ENCODE measurements around the gene ENO2.
A peak's percentile ranks its signal among the peaks of the same experiment; 100 is the strongest.

Gene ENO2

GRCh38 chr12:6936636-6937480 is 22.5 kb downstream of the ENO2 start:
- no peak for DNase-seq

GRCh38 chr12:6937481-6938352 is 23.3 kb downstream of the ENO2 start:
- peak; percentile 65 for DNase-seq

GRCh38 chr12:6938353-6939190 is 24.2 kb downstream of the ENO2 start:
- DNase-seq = no peak

GRCh38 chr12:6939191-6939540 is 24.8 kb downstream of the ENO2 start:
- DNase-seq = no peak

DNA sequence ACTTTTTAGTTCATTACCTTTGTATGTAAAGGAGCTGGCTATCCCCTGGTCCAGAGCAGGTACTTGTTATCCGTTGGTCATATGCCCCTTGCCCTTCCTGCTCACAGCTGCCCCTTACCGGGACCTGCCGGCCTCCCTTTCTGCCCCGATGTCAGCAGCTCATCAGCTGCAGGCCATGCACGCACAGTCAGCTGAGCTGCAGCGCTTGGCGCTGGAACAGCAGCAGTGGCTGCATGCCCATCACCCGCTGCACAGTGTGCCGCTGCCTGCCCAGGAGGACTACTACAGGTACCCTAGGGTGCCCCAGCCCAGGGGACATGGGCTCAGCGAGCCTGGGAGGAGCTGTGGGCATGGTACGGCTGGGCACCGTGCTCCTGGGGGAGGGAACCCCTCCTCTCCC is 26.9 kb downstream of the ENO2 start:
- DNase-seq = no peak

- DNase-seq = no peak
Observed at GRCh38 chr12:6941782-6942181, 27.4 kb downstream of the ENO2 start.

- no peak for DNase-seq
Observed at GRCh38 chr12:6942331-6942665, 27.9 kb downstream of the ENO2 start.

GRCh38 chr12:6943389-6943721 is 29.0 kb downstream of the ENO2 start:
- DNase-seq = peak; percentile 91

DNA sequence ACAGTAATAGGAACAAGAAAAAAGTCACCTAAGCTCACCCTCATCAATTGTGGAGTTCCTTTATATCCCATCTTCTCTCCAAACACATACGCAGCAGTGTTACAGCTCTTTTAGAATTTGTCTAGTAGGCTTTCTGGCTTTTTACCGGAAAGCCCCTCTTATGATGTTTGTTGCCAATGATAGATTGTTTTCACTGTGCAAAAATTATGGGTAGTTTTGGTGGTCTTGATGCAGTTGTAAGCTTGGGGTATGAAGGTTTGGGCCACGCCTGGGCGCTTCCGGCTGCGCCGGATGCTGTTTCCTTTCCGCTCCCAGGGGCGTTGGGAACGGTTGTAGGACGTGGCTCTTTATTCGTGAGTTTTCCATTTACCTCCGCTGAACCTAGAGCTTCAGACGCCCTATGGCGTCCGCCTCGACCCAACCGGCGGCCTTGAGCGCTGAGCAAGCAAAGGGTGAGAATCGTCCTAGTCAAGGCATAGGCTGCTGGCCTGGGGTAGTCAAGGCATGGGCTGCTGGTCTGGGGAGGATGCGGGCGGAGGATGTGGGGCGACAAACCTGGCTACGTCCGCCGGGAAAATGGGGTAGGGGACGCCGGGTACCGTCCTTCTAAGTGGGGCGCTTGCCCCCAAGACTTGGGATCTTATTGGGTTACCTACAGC is 29.5 kb downstream of the ENO2 start, which contains the start of the genes C12orf57 and RNU7-1:
Gene C12orf57 (plus strand): TSS at position 301 of the 659 bp plus-strand sequence. CDS start 100 bp downstream, at position 401.
Gene RNU7-1 (plus strand): TSS at position 95 of the 659 bp plus-strand sequence.
- DNase-seq = peak; percentile 95

DNA sequence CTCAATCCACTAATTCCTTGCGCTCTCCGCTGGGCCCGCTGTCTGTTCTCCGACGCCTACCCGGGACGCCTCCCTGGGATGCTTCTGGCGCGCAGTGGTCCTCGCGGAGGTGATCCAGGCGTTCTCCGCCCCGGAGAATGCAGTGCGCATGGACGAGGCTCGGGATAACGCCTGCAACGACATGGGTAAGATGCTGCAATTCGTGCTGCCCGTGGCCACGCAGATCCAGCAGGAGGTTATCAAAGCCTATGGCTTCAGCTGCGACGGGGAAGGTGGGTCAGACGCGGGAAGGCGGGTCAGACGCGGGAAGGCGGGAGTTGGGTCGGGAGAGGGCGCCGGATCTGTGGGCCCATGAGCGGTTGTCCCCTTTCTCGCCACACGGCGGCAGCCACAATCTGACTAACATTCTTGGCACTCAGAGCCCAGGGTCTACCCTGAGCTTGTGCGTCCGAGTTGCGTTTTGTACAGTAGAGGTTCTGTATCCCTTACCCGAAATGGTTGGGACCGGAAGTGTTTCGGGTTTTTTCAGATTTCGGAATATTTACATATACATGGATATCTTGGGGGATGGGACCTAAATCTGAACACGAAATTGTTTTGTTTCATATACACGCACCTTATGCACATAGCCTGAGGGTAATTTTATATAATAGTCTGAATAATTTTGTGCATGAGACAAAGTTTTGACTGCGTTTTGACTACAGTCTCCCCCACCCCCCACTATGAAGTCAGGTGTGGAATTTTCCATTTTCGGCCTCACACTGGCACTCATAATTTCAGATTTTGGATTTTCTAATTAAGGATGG is 30.2 kb downstream of the ENO2 start:
- peak; percentile 63 for DNase-seq

GRCh38 chr12:6945613-6946012 is 31.2 kb downstream of the ENO2 start:
- no peak for DNase-seq

- no peak for DNase-seq
Observed at GRCh38 chr12:6946033-6946919, 31.9 kb downstream of the ENO2 start.

- no peak for DNase-seq
Observed at GRCh38 chr12:6946920-6947374, 32.6 kb downstream of the ENO2 start.

DNA sequence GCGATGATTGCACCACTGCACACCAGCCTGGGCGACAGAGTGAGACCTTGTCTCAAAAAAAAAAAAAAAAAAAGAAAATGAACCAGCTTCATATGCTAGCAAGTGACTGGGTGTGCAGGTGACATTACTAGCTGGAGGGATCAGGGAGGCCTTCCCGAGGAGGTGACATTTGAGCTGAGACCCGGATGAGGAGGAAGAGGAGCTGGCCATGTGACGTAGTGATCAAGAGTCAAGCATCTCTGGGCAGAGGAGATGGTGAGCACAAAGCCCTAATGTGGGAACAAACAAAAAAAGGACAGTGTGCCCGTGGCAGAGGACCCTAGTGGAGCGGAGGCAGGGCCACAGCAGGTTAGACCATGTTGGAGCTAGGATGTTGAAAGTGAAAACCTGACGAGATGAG is 33.2 kb downstream of the ENO2 start:
- DNase-seq = no peak

DNA sequence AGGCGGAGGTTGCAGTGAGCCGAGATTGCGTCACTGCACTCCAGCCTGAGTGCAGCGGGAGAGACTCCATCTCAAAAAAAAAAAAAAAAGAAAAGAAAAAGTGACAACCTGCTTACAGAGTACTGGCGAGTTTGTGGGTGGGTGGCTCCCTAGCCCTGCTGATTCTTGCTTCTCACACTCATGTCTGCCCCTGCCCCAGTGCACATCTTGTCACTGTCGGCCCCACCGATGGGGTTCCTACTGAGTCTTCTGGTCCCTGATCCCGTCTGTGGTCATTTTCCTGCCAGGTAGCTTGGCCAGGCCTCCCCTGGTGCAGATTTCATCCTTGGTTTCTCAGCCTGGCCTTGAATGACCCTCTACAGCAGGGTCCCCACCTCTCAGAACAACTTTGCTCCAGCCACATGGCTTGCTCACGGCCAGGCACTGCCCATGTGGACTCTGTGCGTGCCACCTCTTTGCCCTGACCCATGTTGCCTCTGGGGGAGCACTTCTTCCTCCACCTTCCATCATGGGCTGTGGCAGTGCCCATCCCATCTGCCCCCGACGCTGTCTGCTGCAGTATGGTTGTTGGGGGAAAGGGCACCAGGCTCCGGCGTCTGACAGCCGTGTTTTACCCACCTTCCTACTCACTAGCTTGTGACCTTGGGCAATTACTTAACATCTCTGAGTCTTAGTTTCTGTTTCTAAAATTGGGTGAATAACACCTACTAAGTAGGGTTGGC is 34.7 kb downstream of the ENO2 start:
- DNase-seq = no peak

DNA sequence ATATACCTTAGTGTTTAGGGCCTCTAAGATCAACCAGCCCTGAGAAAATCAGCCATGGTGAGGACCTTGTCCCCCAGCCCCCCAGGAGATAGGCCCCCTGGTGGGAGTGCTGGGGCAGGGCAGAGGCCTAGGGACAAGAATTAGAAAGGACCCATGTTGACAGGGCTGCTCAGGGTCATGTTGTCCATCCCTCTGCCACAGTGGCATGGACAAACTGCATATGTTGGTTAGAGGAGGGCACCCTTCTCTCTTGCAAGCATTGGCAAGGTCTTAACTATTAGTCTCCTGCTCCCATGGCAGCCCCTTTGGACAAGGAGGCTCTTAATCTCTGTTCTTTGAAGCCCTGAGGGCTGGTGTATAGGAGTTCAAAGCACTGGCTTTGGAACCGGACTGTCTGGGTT is 36.0 kb downstream of the ENO2 start:
- DNase-seq = no peak

- peak; percentile 82 for DNase-seq
Observed at GRCh38 chr12:6950811-6951540, 36.6 kb downstream of the ENO2 start, which contains the start of gene PTPN6. Gene PTPN6, plus strand, starts transcription at chr12:6951356. Its CDS starts 157 bp downstream, at chr12:6951513.

DNA sequence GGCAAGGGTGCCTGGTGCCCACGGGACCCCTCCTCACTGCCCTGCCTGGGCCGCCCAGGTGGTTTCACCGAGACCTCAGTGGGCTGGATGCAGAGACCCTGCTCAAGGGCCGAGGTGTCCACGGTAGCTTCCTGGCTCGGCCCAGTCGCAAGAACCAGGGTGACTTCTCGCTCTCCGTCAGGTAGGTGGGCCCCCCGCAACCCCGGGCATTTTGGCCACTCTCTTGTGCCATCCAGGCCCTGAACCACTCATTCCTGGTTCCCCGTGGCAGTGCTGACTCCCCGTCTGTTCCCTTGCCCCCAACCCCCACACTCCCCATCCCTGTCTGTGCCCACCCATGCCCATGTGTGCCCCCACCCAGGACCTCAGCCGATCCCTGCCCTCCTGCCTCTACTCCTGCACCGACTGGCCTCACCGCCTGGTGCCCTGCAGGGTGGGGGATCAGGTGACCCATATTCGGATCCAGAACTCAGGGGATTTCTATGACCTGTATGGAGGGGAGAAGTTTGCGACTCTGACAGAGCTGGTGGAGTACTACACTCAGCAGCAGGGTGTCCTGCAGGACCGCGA is 37.3 kb downstream of the ENO2 start:
- DNase-seq = no peak

Data from SIG-M5 (cell line).